Panc1 (cell line): ENCODE results near the gene SLC15A1. TPM values are rescaled to one million over a fixed set of nuclear protein-coding genes. Genes with fewer than 3 reads are reported as not detected.

Experiments used
- ATAC-seq: fragments of 200-7000 bp; cut with Tn5 transposase; 2 replicates; pipeline ENCODE4 v1.9.1; 2020; ENCODE audit warnings: mild to moderate bottlenecking, moderate library complexity
- BruUV-seq: library from RNA; stranded (reverse); fragments of 400-500 nt; replicated peaks from 2 replicates; lab custom pipeline; 2021; lab: Mats Ljungman, UMichigan
- CTCF ChIA-PET: fragments of 300-600 bp; sonication (Branson Sonifier 250); formaldehyde crosslinking; loops from one replicate; lab custom pipeline; 2022; ENCODE audit warnings: antibody characterized with exemption; lab: Charles Lee
- POLR2A ChIA-PET: fragments of 300-600 bp; sonication (Branson Sonifier 250); formaldehyde crosslinking; loops from one replicate; lab custom pipeline; 2022; ENCODE audit warnings: antibody characterized with exemption; lab: Charles Lee
- DNase-seq: peaks from one replicate; pipeline ENCODE4 v3.0.0-alpha.2; 2010; ENCODE audit warnings: low read depth, low spot score
- H3K27ac ChIP-seq: 2 replicates; pipeline ENCODE4 v1.5.1; 2011; ENCODE audit warnings: mild to moderate bottlenecking, low read length, inconsistent platforms
- H3K27me3 ChIP-seq: fragments of 200-500 bp; sonication (Bioruptor generic); 2 replicates; pipeline ENCODE4 v1.6.0; 2014; ENCODE audit warnings: low read length, inconsistent platforms; ENCODE audit not compliant: control insufficient read depth, insufficient read depth
- H3K36me3 ChIP-seq: fragments of 200-500 bp; sonication (Bioruptor generic); 2 replicates; pipeline ENCODE4 v1.5.1; 2014; ENCODE audit warnings: inconsistent platforms, mild to moderate bottlenecking, low read length, moderate library complexity; ENCODE audit not compliant: control insufficient read depth, insufficient read depth
- H3K4me1 ChIP-seq: 2 replicates; pipeline ENCODE4 v1.5.1; 2011; ENCODE audit warnings: inconsistent platforms, mild to moderate bottlenecking, low read length, moderate library complexity; ENCODE audit not compliant: control insufficient read depth, insufficient read depth
- H3K4me3 ChIP-seq, 2 experiments: 2 replicates each; pipeline ENCODE4 v1.5.1; 2011 to 2012; ENCODE audit warnings: low read depth in 2 of 2, low read length in 2 of 2, mild to moderate bottlenecking in 2 of 2, inconsistent platforms in 1 of 2, moderate library complexity in 1 of 2
- H3K9me3 ChIP-seq: fragments of 200-500 bp; sonication (Bioruptor generic); 2 replicates; pipeline ENCODE4 v1.5.1; 2014; ENCODE audit warnings: low read depth, mild to moderate bottlenecking, inconsistent platforms, low read length, moderate library complexity; ENCODE audit not compliant: control insufficient read depth, insufficient read depth
- CTCF ChIP-seq: fragments of 450-650 bp; IDR thresholded peaks from 2 replicates; pipeline ENCODE4 v1.5.1; 2017; ENCODE audit warnings: mild to moderate bottlenecking
- POLR2AphosphoS5 ChIP-seq: IDR thresholded peaks from 2 replicates; pipeline ENCODE4 v1.6.1; 2012; ENCODE audit warnings: mild to moderate bottlenecking, low read depth, low read length, moderate library complexity
- REST ChIP-seq, 2 experiments: IDR thresholded peaks; 2 replicates each; pipeline ENCODE4 v1.6.1; 2011 to 2012; ENCODE audit warnings: low read depth in 2 of 2, control low read depth in 1 of 2, low read length in 1 of 2, mild to moderate bottlenecking in 1 of 2, moderate library complexity in 1 of 2; ENCODE audit not compliant: insufficient read depth in 1 of 2
- SIN3A ChIP-seq: IDR thresholded peaks from 2 replicates; pipeline ENCODE4 v1.6.1; 2012; ENCODE audit warnings: low read depth, mild to moderate bottlenecking, low read length, moderate library complexity, borderline replicate concordance; ENCODE audit not compliant: insufficient read depth
- TCF7L2 ChIP-seq: IDR thresholded peaks from 2 replicates; pipeline ENCODE4 v1.6.1; 2011; ENCODE audit warnings: mild to moderate bottlenecking, low read depth, low read length, inconsistent platforms
- in situ Hi-C: cut with HindIII; loops from 2 replicates; pipeline ENCODE4 v1.10.0; 2016; ENCODE audit warnings: low sequenced_read_pairs, low pct_unique_long_range_greater_than_20kb
- intact Hi-C: fragments of 100-400 bp; cut with micrococcal nuclease; formaldehyde crosslinking; loops from one replicate; pipeline ENCODE4 v1.10.0; 2022; ENCODE audit not compliant: unreplicated experiment
- total RNA-seq: library from RNA; stranded (reverse); gene quantifications from one replicate; pipeline ENCODE4 v1.2.1, GENCODE V29; 2021; ENCODE audit not compliant: unreplicated experiment

SLC15A1 gene
- total RNA-seq, 1 experiment from 2014 or later, result 0.18 TPM

- no peak overlapping the region for H3K27ac ChIP-seq
- ChIA-PET POLR2A (no interaction called here), CTCF (no interaction called here)
- no peaks in the 10 kb centered on the region for H3K4me1 ChIP-seq
- no peaks in the 10 kb centered on the region for H3K36me3 ChIP-seq
- no peak overlapping the region for H3K4me3 ChIP-seq
- peaks cover 4% of the 10 kb centered on the region; the same call in 1 of the 2 replicates for H3K27me3 ChIP-seq
- TF ChIP-seq TCF7L2 (no peak), REST (IDR thresholded peaks at IDR 0.05; ENCODE audit: insufficient read depth in 1 of 2, low read depth in 2 of 2, low read length in 1 of 2) (no peak), CTCF (no peak), POLR2AphosphoS5 (no peak), SIN3A (no peak)
- intact Hi-C loops (no loop called here), in situ Hi-C loops (no loop called here)
- ATAC-seq (no peak), DNase-seq (no peak)
- H3K9me3 ChIP-seq, result no peaks in the 10 kb centered on the region
- no TSS peak for BruUV-seq
These were observed 3.0 kb downstream of the SLC15A1 start for GRCh38 chr13:98749501-98749900.

GRCh38 chr13:98746968-98747367, 5.5 kb downstream of the SLC15A1 start:
- ChIA-PET CTCF (no interaction called here), POLR2A (no interaction called here)
- Histone ChIP-seq H3K4me1 (no peaks in the 10 kb centered on the region), H3K9me3 (no peaks in the 10 kb centered on the region), H3K4me3 (no peak overlapping the region), H3K36me3 (no peaks in the 10 kb centered on the region), H3K27me3 (no peaks in the 10 kb centered on the region; the same call in 1 of the 2 replicates), H3K27ac (no peak overlapping the region)
- intact Hi-C loops (no loop called here), in situ Hi-C loops (no loop called here)
- BruUV-seq, result no TSS peak
- TF ChIP-seq TCF7L2 (no peak), POLR2AphosphoS5 (no peak), REST (IDR thresholded peaks at IDR 0.05; ENCODE audit: insufficient read depth in 1 of 2, low read depth in 2 of 2, low read length in 1 of 2) (no peak), SIN3A (no peak), CTCF (no peak)
- no peak for DNase-seq
- no peak for ATAC-seq
